Ishikawa (cell line): ENCODE results near the gene TOP1.

Experiments used
- FOXM1 ChIP-seq: IDR thresholded peaks from 2 replicates; pipeline ENCODE4 v1.6.1; 2012; ENCODE audit warnings: low read depth, borderline replicate concordance
- MAX ChIP-seq: IDR thresholded peaks from 2 replicates; pipeline ENCODE4 v1.6.1; 2012
- TAF1 ChIP-seq: IDR thresholded peaks from 2 replicates; pipeline ENCODE4 v1.6.1; 2012; ENCODE audit warnings: low read depth, mild to moderate bottlenecking
- USF1 ChIP-seq: IDR thresholded peaks from 2 replicates; pipeline ENCODE4 v1.6.1; 2012

GRCh38 chr20:41046716-41047115, 18.1 kb downstream of the TOP1 start:
- TF ChIP-seq TAF1, result no peak
- no peak for TF ChIP-seq USF1
- no peak for TF ChIP-seq FOXM1
- no peak for TF ChIP-seq MAX
